GM19025 (cell line): ENCODE measurements around the gene ELOB.

ENCODE experiments used
- ATAC-seq: cut with Tn5 transposase; IDR thresholded peaks from one replicate; pipeline ENCODE4 v1.9.1; 2021; ENCODE audit warnings: mild to moderate bottlenecking, low read depth, moderate library complexity; ENCODE audit not compliant: unreplicated experiment

Gene ELOB

GRCh38 chr16:2784358-2785100 is 7.4 kb upstream of the ELOB start:
- no peak for ATAC-seq

- ATAC-seq = no peak
Observed at GRCh38 chr16:2783581-2784357, 6.7 kb upstream of the ELOB start.

- ATAC-seq = no peak
Observed at GRCh38 chr16:2782583-2783351, 5.7 kb upstream of the ELOB start.

GRCh38 chr16:2779978-2780898 is 3.2 kb upstream of the ELOB start:
- ATAC-seq = no peak

GRCh38 chr16:2779151-2779920 is 2.3 kb upstream of the ELOB start:
- ATAC-seq = no peak

DNA sequence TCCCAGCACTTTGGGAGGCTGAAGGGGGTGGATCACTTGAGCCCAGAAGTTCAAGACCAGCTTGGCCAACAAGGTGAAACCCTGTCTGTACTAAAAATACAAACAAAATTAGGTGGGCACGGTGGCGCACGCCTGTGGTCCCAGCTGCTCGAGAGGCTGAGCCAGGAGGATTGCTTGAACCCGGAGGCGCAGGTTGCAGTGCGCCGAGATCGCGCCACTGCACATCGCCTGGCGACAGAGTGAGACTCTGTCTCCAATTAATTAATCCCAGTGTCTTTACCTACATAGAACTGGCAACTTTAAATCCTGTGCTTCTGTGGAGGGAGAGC is 1.5 kb upstream of the ELOB start:
- ATAC-seq = no peak

DNA sequence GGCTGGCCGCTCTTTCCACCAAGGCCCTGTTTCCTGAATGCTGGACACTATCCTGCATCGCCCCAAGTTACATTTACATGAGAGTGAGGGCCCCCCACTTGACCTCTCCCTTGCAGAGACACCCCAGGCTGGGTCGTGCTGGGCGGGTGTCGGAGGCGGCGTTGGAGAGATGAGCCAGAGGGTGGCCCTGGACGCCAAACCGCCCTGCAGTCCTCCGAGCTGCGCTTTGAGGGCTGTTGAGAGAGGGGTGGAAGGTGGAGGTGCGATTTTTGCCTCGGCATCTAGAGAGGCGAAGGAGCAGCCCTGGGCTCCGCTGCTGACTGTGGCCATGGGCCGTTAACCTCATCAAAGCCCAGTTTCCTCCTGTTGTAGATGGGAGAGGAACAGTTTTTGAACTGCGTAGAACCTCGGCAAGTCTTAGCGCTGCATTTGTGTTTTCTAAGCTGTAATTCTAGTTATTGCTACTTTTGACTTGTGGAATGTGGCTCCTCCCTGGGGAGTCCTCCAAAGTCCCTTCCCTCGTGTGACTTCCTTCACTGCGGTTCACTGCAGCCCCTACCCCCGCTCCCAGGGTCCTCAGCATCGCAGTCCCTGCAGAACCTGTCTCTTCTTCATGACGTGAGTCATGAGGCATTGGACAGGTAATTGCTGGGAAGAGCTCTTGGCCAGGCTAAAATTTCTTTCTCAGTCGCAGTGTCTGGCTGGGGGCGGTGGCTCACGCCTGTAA is 986 bp upstream of the ELOB start:
- no peak for ATAC-seq

GRCh38 chr16:2776500-2777139 is 460 bp downstream of the ELOB start:
- peak; percentile 23 for ATAC-seq

DNA sequence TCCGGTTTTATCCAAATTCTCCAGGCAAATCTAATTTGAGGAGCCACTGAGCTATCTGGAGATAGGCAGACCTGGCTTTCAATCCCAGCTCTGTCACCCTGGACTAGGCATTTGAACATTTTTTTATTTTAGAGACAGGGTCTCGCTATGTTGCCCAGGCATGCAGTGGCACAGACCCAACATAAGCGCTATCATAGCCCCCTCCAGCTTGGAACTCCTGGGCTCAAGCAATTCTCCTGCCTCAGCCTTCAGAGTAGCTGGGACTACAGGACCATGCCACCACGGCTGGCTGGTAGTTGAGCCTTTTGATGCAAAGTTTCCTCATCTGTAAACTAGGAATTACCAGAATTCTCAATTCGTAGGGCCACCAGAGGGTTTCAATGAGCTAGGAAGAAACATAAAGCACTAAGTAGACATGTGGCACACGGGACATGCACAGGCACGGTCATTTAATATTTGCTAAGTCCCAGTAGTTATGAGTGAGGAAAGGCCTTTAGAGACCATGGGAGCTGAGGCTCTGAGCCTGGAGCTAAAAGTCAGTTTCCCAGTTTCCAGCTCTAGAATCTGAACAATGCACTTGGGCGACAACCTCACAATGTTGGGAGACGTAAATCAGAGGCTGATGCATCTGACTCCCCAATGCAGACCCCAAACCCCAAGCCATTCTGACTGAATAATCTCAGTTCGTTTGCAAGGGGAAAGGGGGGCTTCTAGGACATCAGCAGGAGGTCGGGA is 1.1 kb downstream of the ELOB start:
- no peak for ATAC-seq

- no peak for ATAC-seq
Observed at GRCh38 chr16:2775131-2775716, 1.9 kb downstream of the ELOB start.

- no peak for ATAC-seq
Observed at GRCh38 chr16:2774161-2774891, 2.8 kb downstream of the ELOB start.

DNA sequence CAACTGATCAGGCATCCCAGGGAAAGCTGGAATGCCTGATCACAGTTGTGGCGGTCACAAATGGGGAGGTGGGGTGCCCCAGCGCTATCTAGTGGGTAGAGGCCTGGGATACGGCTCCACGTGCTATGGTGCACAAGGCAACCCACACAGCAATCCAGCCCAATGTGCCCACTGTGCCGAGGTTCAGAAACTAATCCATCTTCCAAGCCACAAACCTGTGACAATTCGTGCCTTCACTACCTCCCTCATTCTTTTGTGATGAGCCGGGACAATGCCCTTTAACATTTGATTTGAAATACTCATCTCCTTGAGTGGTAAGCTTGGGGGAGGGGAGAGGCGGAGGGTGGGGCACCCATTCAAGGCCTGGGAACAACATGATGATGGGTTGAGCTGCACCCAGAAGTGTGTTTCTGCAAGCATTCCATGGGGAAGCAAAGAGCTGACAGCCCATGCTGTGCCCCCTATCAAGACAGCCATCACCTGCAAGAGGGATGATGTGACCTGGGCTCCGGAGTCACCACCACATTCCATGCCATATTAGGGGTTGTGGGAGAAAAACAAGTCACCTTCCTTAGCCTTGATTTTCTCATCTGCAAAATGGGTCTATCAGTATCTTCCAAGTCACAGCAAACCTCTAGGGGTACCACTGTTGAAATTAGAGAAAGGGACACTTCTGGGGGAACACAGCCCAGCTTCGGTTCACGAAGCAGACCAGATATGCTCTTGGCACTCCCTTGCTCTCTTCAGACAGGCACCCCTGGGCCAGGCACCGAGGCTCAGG is 3.7 kb downstream of the ELOB start:
- ATAC-seq = no peak

- no peak for ATAC-seq
Observed at GRCh38 chr16:2771496-2772402, 5.3 kb downstream of the ELOB start.

GRCh38 chr16:2770057-2770951 is 6.8 kb downstream of the ELOB start:
- no peak for ATAC-seq
